ENCODE data around the gene SEC22A. TPM values are rescaled to one million over a fixed set of nuclear protein-coding genes. Genes with fewer than 3 reads are reported as not detected.

The SEC22A gene
- total RNA-seq, 4 donors from 2014 or later: 17.7 to 49.4 (median 24.2) TPM

- H3K27me3 ChIP-seq: no peaks in the 10 kb centered on the region
- TF ChIP-seq EP300 (IDR thresholded peaks at IDR 0.05) (no peak), POLR2A (IDR thresholded peaks at IDR 0.05) (no peak)
- TF ChIP-seq, protein P1, sequence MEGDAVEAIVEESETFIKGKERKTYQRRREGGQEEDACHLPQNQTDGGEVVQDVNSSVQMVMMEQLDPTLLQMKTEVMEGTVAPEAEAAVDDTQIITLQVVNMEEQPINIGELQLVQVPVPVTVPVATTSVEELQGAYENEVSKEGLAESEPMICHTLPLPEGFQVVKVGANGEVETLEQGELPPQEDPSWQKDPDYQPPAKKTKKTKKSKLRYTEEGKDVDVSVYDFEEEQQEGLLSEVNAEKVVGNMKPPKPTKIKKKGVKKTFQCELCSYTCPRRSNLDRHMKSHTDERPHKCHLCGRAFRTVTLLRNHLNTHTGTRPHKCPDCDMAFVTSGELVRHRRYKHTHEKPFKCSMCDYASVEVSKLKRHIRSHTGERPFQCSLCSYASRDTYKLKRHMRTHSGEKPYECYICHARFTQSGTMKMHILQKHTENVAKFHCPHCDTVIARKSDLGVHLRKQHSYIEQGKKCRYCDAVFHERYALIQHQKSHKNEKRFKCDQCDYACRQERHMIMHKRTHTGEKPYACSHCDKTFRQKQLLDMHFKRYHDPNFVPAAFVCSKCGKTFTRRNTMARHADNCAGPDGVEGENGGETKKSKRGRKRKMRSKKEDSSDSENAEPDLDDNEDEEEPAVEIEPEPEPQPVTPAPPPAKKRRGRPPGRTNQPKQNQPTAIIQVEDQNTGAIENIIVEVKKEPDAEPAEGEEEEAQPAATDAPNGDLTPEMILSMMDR (IDR thresholded peaks at IDR 0.05): no peak
- peak in 1 of 2 donors; percentile 53 for DNase-seq (ENCODE audit: low spot score in 2 of 2)
- no peak overlapping the region for H3K27ac ChIP-seq
- no peaks in the 10 kb centered on the region for H3K9me3 ChIP-seq
- H3K4me3 ChIP-seq: no peak overlapping the region
- WGBS, 2 donors: 61 to 69% methylated on average over 5 of the region's 5 CpGs
- peaks cover 0 to 8% (median 0%) of the 10 kb centered on the region in 4 donors for H3K4me1 ChIP-seq
- H3K36me3 ChIP-seq: peaks cover 0 to 12% (median 0%) of the 10 kb centered on the region in 3 donors
These were observed 69.9 kb downstream of the SEC22A start for GRCh38 chr3:123271466-123272159.

GRCh38 chr3:123272547-123272946 lies 70.8 kb downstream of the SEC22A start:
- TF ChIP-seq POLR2A (IDR thresholded peaks at IDR 0.05) (no peak), EP300 (IDR thresholded peaks at IDR 0.05) (no peak)
- TF ChIP-seq, protein P1 (IDR thresholded peaks at IDR 0.05): no peak
- 92 to 96% methylated on average over 2 of the region's 2 CpGs for WGBS, 2 donors
- DNase-seq (ENCODE audit: low spot score in 2 of 2): no peak
- Histone ChIP-seq H3K27me3 (no peaks in the 10 kb centered on the region), H3K27ac (no peak overlapping the region), H3K4me3 (no peak overlapping the region), H3K36me3 (peaks cover 0 to 12% (median 0%) of the 10 kb centered on the region in 3 donors), H3K9me3 (no peaks in the 10 kb centered on the region), H3K4me1 (peaks cover 0 to 8% (median 0%) of the 10 kb centered on the region in 4 donors)

DNA sequence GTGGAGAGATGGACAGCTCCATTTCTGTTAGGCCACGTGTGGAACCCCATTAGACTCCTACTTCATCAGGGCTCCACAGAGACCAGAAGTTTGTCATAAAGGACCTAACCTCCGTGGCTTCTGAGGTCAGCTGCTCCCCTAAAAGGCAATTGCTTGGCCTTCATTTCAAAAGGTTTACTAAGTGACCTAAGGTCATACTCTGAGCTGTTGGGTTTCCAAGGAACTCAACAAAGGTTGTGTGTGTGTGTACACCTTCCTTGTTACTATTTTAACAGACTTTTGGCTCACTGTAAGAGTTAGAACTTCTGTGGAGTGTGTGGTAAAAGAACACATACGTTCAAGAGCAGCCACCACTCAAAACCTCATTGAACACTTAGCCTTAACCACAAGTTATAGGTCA lies 73.9 kb downstream of the SEC22A start:
- Histone ChIP-seq H3K36me3 (peaks cover 0 to 21% (median 0%) of the 10 kb centered on the region in 3 donors), H3K27ac (no peak overlapping the region), H3K9me3 (no peaks in the 10 kb centered on the region), H3K4me3 (no peak overlapping the region), H3K27me3 (no peaks in the 10 kb centered on the region), H3K4me1 (peaks cover 0 to 8% (median 0%) of the 10 kb centered on the region in 4 donors)
- TF ChIP-seq, protein P1 (IDR thresholded peaks at IDR 0.05): no peak
- no peak for TF ChIP-seq EP300 (IDR thresholded peaks at IDR 0.05)
- TF ChIP-seq POLR2A (IDR thresholded peaks at IDR 0.05): no peak
- 55 to 60% methylated on average over 3 of the region's 3 CpGs for WGBS, 2 donors
- no peak for DNase-seq (ENCODE audit: low spot score in 2 of 2)

DNA sequence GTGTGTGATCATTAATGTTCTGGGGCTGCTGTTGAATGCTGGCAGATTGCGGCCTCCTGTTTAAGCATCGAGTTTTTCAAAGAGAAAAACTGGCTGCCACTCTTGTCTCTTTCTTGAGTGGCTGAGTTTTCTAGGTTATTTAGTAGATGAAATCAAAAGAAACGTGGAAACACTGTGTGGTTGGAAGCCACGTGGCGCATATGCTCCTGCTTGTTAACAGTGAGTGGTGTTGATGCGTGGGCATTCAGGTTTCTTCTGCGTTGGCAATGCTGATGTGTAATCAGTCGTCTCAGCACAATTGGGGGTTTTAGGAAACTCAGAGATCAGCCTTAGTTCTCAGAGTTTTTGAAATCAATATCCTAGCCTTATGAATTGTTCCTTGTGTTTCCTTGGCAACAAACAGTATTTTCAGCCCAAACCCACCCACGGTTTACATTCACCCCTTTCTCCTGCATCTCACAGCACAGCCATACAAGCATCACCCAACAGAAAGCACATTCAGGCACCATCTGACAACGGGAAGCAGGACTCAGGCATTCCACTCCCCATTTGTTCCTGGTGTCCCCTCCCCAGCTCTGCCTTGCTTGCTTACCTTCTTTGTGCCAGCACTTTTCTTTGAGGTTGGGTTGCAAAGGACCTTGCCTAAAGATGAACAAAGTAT lies 74.7 kb downstream of the SEC22A start:
- no peak for DNase-seq (ENCODE audit: low spot score in 2 of 2)
- no peaks in the 10 kb centered on the region for H3K9me3 ChIP-seq
- 48 to 50% methylated on average over 10 of the region's 10 CpGs for WGBS, 2 donors
- peaks cover 0 to 8% (median 0%) of the 10 kb centered on the region in 4 donors for H3K4me1 ChIP-seq
- H3K27me3 ChIP-seq: no peaks in the 10 kb centered on the region
- no peak overlapping the region for H3K4me3 ChIP-seq
- TF ChIP-seq, protein P1 (IDR thresholded peaks at IDR 0.05): no peak
- no peak for TF ChIP-seq EP300 (IDR thresholded peaks at IDR 0.05)
- TF ChIP-seq POLR2A (IDR thresholded peaks at IDR 0.05): no peak
- peaks cover 0 to 26% (median 0%) of the 10 kb centered on the region in 3 donors for H3K36me3 ChIP-seq
- H3K27ac ChIP-seq: no peak overlapping the region

GRCh38 chr3:123277106-123277505 lies 75.4 kb downstream of the SEC22A start:
- Histone ChIP-seq H3K4me3 (no peak overlapping the region), H3K27ac (no peak overlapping the region), H3K27me3 (no peaks in the 10 kb centered on the region), H3K36me3 (peaks cover 0 to 20% (median 0%) of the 10 kb centered on the region in 3 donors), H3K4me1 (peaks cover 0 to 8% (median 0%) of the 10 kb centered on the region in 4 donors), H3K9me3 (no peaks in the 10 kb centered on the region)
- no peak for DNase-seq (ENCODE audit: low spot score in 2 of 2)
- WGBS, 2 donors: 71 to 86% methylated on average over 6 of the region's 6 CpGs
- no peak for TF ChIP-seq EP300 (IDR thresholded peaks at IDR 0.05)
